Hepatocyte (in vitro differentiated cells): ENCODE measurements around the gene PRKAA2. TPM values are rescaled to one million over a fixed set of nuclear protein-coding genes. Genes with fewer than 3 reads are reported as not detected.

Source experiments
- DNase-seq: peaks from one replicate; pipeline ENCODE4 v3.0.0-alpha.2; 2016; ENCODE audit warnings: low spot score
- H2AFZ ChIP-seq: fragments of 200-600 bp; sonication (generic); 2 replicates; pipeline ENCODE4 v1.6.0; 2016; ENCODE audit warnings: antibody characterized with exemption, mild to moderate bottlenecking
- H3K27ac ChIP-seq: fragments of 200-600 bp; sonication (generic); 2 replicates; pipeline ENCODE4 v1.5.1; 2016; ENCODE audit warnings: mild to moderate bottlenecking
- H3K27me3 ChIP-seq: fragments of 200-600 bp; sonication (generic); 2 replicates; pipeline ENCODE4 v1.6.1; 2016
- H3K36me3 ChIP-seq: fragments of 200-600 bp; sonication (generic); replicated peaks from 2 replicates; pipeline ENCODE4 v1.5.1; 2016; ENCODE audit warnings: low read depth; ENCODE audit not compliant: insufficient read depth
- H3K4me1 ChIP-seq: fragments of 200-600 bp; sonication (generic); 2 replicates; pipeline ENCODE4 v1.5.1; 2016; ENCODE audit warnings: mild to moderate bottlenecking, moderate library complexity; ENCODE audit not compliant: insufficient read depth
- H3K4me2 ChIP-seq: fragments of 200-600 bp; sonication (generic); 2 replicates; pipeline ENCODE4 v1.6.0; 2016
- H3K4me3 ChIP-seq: fragments of 200-600 bp; sonication (generic); 2 replicates; pipeline ENCODE4 v1.5.1; 2016; ENCODE audit warnings: mild to moderate bottlenecking
- H3K79me2 ChIP-seq: fragments of 200-600 bp; sonication (generic); 2 replicates; pipeline ENCODE4 v1.6.0; 2017; ENCODE audit warnings: mild to moderate bottlenecking
- H3K9me2 ChIP-seq: fragments of 200-600 bp; sonication (generic); replicated peaks from 2 replicates; pipeline ENCODE4 v1.6.0; 2017; ENCODE audit warnings: mild to moderate bottlenecking; ENCODE audit not compliant: insufficient read depth
- H3K9me3 ChIP-seq: fragments of 200-600 bp; sonication (generic); 2 replicates; pipeline ENCODE4 v1.5.1; 2016; ENCODE audit warnings: low read depth, mild to moderate bottlenecking
- H4K20me1 ChIP-seq: fragments of 200-600 bp; sonication (generic); 2 replicates; pipeline ENCODE4 v1.6.0; 2016; ENCODE audit warnings: mild to moderate bottlenecking; ENCODE audit not compliant: insufficient read depth, poor library complexity, severe bottlenecking
- CTCF ChIP-seq: fragments of 200-600 bp; sonication (generic); IDR thresholded peaks from 2 replicates; pipeline ENCODE4 v1.5.1; 2016; ENCODE audit warnings: antibody characterized with exemption, mild to moderate bottlenecking; ENCODE audit not compliant: poor library complexity
- EZH2 ChIP-seq: fragments of 200-600 bp; sonication (generic); IDR thresholded peaks from 2 replicates; pipeline ENCODE4 v1.6.1; 2016; ENCODE audit warnings: antibody characterized with exemption, mild to moderate bottlenecking, borderline replicate concordance
- EZH2phosphoT487 ChIP-seq: fragments of 200-600 bp; sonication (generic); IDR thresholded peaks from one replicate; pipeline ENCODE4 v1.6.1; 2018; ENCODE audit warnings: antibody characterized with exemption, mild to moderate bottlenecking, low read depth, moderate library complexity; ENCODE audit not compliant: unreplicated experiment, severe bottlenecking
- WGBS: methylation state at CpG from one replicate; pipeline ENCODE4 v1.1.6; 2016; ENCODE audit warnings: low lambda C conversion rate; ENCODE audit errors: missing lambda C conversion rate; 5-methylcytosine and 5-hydroxymethylcytosine counted together
- polyA plus RNA-seq: library from polyadenylated mRNA; unstranded; fragments of >200 nt; fragmentation: Nextera tagmentation; extraction: Ambion mirVana; gene quantifications from 2 replicates; pipeline ENCODE4 v1.2.1, GENCODE V29; 2016
- total RNA-seq: library from RNA; depleted of rRNA; stranded (reverse); fragments of >200 nt; gene quantifications from 2 replicates; pipeline ENCODE4 v1.2.3, GENCODE V29; 2014

PRKAA2 gene
- total and polyA plus RNA-seq, 2 experiments from 2014 or later, result 1.8 to 7.7 TPM

- Histone ChIP-seq H2AFZ (no peak overlapping the region), H4K20me1 (no peaks in the 10 kb centered on the region), H3K4me2 (no peak overlapping the region), H3K9me3 (no peaks in the 10 kb centered on the region), H3K4me1 (no peaks in the 10 kb centered on the region), H3K27me3 (no peaks in the 10 kb centered on the region), H3K79me2 (no peaks in the 10 kb centered on the region), H3K9me2 (no peaks in the 10 kb centered on the region), H3K27ac (no peak overlapping the region), H3K4me3 (no peak overlapping the region), H3K36me3 (no peaks in the 10 kb centered on the region)
- no peak for TF ChIP-seq EZH2
- TF ChIP-seq EZH2phosphoT487, result no peak
- TF ChIP-seq CTCF, result no peak
- DNase-seq, result no peak
- 50% methylated on average over 3 of the region's 3 CpGs for WGBS
Measured at GRCh38 chr1:56627636-56628039, 17.5 kb upstream of the PRKAA2 start.

- no peaks in the 10 kb centered on the region for H3K36me3 ChIP-seq
- H4K20me1 ChIP-seq, result no peaks in the 10 kb centered on the region
- no peaks in the 10 kb centered on the region for H3K27me3 ChIP-seq
- H3K9me2 ChIP-seq, result no peaks in the 10 kb centered on the region
- no peak for TF ChIP-seq CTCF
- TF ChIP-seq EZH2, result no peak
- no peak for TF ChIP-seq EZH2phosphoT487
- H3K27ac ChIP-seq, result no peak overlapping the region
- H3K79me2 ChIP-seq, result no peaks in the 10 kb centered on the region
- no peak for DNase-seq
- no peaks in the 10 kb centered on the region for H3K9me3 ChIP-seq
- no peak overlapping the region for H3K4me3 ChIP-seq
- no peak overlapping the region for H3K4me2 ChIP-seq
- H3K4me1 ChIP-seq, result no peaks in the 10 kb centered on the region
- H2AFZ ChIP-seq, result no peak overlapping the region
Measured at GRCh38 chr1:56630786-56631185, 14.3 kb upstream of the PRKAA2 start.

GRCh38 chr1:56631901-56632300, 13.2 kb upstream of the PRKAA2 start:
- Histone ChIP-seq H3K4me2 (no peak overlapping the region), H2AFZ (no peak overlapping the region), H3K4me1 (no peaks in the 10 kb centered on the region), H3K36me3 (no peaks in the 10 kb centered on the region), H3K4me3 (no peak overlapping the region), H3K27me3 (no peaks in the 10 kb centered on the region), H3K9me3 (no peaks in the 10 kb centered on the region), H3K9me2 (no peaks in the 10 kb centered on the region), H3K79me2 (no peaks in the 10 kb centered on the region), H3K27ac (no peak overlapping the region), H4K20me1 (no peaks in the 10 kb centered on the region)
- no peak for TF ChIP-seq CTCF
- TF ChIP-seq EZH2phosphoT487, result no peak
- no peak for TF ChIP-seq EZH2
- DNase-seq, result no peak
- WGBS, result 84% methylated on average over 2 of the region's 2 CpGs

- no peaks in the 10 kb centered on the region for H3K9me3 ChIP-seq
- TF ChIP-seq EZH2phosphoT487, result no peak
- no peak for TF ChIP-seq EZH2
- no peak for TF ChIP-seq CTCF
Measured at GRCh38 chr1:56634981-56635380, 10.1 kb upstream of the PRKAA2 start.

More at GRCh38 chr1:56634981-56635380, 10.1 kb upstream of the PRKAA2 start:
- Histone ChIP-seq H3K27me3 (no peaks in the 10 kb centered on the region), H3K4me1 (no peaks in the 10 kb centered on the region), H3K9me2 (no peaks in the 10 kb centered on the region), H3K4me3 (no peak overlapping the region), H3K27ac (no peak overlapping the region), H2AFZ (no peak overlapping the region), H3K36me3 (no peaks in the 10 kb centered on the region), H3K79me2 (no peaks in the 10 kb centered on the region), H4K20me1 (no peaks in the 10 kb centered on the region), H3K4me2 (no peak overlapping the region)
- whole genome bisulfite sequencing, result 90% methylated on average over 3 of the region's 3 CpGs
- no peak for DNase-seq
